ENCODE data around the gene DTNB. TPM values are rescaled to one million over a fixed set of nuclear protein-coding genes. Genes with fewer than 3 reads are reported as not detected.
A peak's percentile ranks its signal among the peaks of the same experiment; 100 is the strongest.

DTNB gene
- total RNA-seq, 2 donors from 2014 or later: 5.0 to 6.9 TPM

DNA sequence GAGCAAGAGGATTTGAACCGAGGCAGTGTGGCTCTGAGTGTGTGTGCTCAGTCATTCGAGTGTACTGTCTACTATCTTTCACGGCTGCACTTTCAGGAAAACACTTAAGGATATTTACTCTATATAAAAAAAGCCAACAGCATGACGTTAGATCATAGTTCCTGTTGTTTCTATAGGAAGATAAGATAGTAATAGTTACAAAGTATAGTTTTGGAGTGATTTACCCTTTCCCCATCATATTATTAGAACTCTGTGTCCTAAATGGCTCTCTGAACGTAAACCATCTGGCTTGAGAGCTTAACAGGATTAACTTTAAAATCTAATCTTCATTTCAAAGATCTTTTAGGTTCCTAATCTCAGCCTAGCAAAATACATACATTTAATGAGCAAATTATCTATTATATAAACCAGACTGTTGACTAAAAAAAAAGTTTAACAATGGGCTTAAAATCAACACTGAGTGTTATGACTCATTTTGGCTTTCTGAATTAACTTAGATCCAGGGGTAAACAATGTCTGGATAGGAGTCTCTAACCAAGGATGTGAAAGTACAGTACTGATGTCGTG is 181.3 kb downstream of the DTNB start:
- DNase-seq (no peak), ATAC-seq (no peak)
- intact Hi-C loops (cut with DNase I, micrococcal nuclease): no loop called here

DNA sequence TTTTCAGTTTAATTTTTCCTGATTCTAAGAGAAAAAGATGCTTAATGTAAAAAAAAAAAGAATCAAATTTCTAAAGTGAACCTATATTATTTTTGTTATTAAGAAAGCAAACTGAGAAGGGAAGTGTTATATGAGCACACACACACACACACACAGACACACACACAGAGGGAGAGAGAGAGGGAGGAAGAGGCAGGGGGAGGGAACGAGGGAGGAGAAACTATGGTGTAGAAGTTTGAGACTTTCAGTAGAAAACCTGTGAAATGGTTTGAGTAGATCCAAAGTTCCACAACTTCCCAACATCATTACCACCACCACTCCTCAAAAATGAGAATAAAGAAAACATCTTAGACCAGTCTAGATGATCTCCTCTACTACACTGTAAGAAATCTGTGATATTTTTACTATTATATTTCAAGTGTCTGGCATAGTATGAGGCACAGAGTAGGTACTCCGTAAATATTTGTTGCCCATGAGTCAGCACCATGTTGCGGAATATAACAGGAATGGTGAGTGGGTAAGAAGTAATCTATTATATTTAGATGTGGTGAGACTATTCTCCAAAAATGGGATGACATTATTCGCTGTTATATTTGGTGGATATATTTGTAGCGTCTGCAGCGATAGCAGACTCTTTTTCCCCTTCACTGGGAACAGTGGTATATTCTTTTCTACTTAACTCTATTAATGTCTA is 182.2 kb downstream of the DTNB start:
- ATAC-seq: no peak
- intact Hi-C loops (cut with DNase I, micrococcal nuclease): no loop called here

DNA sequence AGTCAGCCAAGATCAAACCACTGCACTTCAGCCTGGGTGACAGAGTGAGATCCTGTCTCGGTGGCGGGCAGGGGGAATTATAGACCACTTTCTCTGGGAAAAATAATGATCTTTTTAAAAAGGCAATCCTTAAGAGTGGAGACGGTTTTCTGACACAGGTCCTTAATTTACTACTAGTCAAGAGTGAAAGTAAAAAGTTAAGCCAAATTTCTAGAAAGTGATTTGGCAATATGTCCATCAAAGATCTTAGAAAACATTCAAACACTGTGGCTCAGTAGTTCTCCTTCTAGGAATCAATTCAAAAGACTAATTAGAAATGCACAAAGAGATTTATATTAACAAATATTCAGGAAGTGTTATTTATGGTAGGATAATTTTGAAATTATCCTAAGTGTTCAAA is 183.2 kb downstream of the DTNB start:
- DNase-seq (no peak), ATAC-seq (no peak)
- intact Hi-C loops (cut with DNase I, micrococcal nuclease): no loop called here

More for the DNA sequence above, 182.2 kb downstream of the DTNB start:
- no peak for DNase-seq

DNA sequence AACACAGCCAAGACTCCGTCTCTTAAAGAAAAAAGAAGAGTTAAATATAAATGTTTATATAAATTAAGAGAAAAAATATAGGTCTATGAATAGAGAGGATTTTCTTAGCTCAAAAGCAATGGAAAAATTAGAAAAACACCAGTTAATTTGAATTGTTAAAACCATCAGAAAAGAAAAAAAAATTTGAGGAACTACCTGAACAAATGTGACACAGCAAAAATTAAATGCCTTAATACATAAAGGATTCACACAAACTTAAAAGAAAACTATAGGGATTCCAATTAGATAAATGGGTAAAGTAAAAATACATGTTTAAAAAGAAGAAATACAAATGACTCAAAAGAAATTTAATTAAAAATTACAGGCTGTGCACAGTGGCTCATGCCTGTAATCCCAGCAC is 183.7 kb downstream of the DTNB start:
- ATAC-seq (no peak), DNase-seq (no peak)
- intact Hi-C loops (cut with DNase I, micrococcal nuclease): no loop called here

DNA sequence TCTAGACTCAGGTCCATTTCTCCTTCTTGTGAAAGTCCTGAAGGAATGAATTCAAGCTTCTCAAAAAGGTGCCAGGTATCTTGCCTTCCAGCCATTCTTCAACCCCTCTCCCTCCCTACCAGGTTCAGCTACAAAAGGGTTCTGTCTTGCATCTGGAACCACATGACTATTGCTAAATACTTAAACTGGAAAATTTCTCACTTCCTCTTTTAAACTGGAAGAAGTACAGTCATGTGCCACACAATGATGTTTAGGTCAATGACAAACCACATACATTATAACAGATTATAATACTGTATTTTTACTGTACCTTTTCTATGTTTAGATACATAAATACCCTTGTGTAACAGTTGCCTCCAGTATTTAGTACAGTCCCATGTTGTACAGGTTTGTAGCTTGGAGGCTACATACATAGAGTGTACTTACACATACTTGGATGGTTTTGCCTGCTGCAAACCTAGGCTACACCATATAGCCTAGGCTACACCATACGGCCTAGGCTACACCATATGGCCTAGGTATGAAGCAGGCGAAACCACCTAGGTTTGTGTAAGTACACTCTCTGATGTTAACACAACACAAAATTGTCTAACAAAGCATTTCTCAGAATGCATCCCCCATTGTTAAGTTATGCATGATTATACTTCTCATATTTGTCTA is 189.6 kb downstream of the DTNB start:
- no peak for ATAC-seq

DNA sequence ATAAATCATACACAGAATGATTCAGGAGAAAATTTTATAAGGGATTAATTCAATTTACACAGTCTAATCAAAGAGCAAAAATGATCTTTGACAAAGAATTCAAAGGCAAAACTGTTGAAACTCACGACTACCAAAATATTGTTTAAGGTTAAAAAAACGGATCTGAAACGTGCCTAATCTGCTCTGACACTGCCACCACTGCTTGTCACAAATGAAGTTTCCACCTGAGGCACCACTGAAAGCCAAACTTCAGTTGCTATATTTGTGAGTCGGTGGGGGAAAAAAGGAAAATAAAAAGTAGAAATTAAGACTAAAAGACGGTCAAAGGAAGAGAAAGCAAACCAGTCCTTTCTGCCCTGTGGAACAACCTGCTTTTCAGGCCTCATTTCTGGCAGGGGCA is 191.0 kb downstream of the DTNB start:
- no peak for ATAC-seq
- intact Hi-C loops (cut with DNase I, micrococcal nuclease): no loop called here
- DNase-seq: no peak

More for the DNA sequence above, 189.6 kb downstream of the DTNB start:
- intact Hi-C loops (cut with DNase I, micrococcal nuclease): no loop called here
- DNase-seq: no peak

DNA sequence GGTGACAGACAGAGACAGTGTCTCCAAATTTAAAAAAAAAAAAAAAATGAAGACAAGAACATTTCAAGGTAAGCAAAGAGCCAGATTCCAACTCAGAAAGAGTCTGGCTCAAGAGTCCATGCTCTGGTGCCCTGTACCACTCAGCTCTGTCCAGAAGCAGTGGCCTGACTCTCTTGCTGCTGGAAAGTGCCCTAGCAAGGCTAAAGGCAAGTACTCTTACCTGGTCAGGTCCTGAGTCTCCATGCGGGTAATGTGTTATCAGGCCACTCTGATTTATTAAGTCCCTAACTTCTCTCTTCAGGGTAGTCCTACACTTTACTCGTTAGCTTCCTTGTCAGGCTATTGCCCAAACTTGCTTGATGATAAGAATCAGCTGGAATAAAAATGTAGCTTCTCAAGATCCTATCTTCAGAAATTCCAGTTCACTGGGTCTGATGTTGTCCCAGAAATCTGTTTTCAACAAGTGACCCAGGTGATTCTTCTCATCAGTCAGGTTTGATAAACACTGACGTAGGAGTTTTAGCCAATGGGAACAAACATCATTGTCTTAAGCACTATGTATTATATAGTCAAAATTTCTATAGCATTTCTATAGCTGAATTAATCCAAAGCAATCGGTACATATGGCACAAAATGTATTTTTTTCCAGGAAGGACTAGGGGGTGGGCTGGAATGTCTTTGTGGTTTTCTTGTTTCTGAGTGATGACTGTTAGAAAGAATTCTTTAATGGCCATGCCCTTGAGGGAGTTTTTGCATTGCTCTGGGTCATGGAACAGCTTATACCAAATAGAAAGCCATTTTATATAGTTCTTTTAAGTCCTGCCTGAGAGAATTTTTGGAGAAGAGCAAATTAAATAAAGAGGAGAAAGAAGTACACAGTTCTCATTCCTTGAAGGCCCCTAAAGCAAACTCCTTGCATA is 191.7 kb downstream of the DTNB start:
- ATAC-seq: no peak
- intact Hi-C loops (cut with DNase I, micrococcal nuclease): no loop called here
- no peak for DNase-seq

DNA sequence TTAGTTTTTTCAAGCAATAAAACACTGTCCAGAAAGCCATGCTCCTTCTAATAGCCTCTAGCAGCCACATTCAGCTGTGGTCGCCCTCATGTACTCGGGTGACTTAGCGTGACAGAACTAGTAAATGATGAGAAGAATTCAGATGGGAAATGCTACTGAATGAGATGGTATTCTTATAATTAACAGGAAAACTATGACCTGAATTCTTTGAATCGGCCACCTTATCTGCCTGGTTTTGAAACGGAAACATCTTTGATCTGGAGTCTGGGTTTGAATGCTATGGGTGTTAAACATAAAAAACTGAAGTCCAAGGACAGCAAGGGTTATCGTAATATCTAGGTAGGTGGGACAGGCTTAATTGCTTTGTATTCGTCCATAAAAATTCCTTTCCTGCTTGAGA is 192.8 kb downstream of the DTNB start:
- peak; percentile 43 for ATAC-seq
- DNase-seq: no peak
- intact Hi-C loops (cut with DNase I, micrococcal nuclease): no loop called here

DNA sequence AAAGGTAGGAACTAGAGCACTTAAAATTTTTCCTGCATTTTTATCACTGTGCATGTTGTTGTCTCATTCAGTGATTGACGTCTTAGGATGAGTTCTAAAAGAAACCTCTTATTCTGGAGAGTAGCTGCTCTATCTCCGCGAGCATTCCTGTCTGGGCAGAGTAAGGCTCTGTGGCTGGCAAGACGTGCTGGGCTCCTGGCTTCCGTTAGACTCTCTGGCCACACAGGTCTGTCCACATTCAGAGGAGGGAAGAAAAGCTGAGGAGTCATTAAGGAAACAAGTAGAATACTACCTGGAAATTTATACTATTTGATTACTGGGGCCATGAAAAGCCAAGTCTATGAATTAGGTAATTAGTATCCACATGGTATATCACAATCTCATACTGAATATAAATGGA is 193.6 kb downstream of the DTNB start:
- ATAC-seq (no peak), DNase-seq (no peak)
- intact Hi-C loops (cut with DNase I, micrococcal nuclease): no loop called here

DNA sequence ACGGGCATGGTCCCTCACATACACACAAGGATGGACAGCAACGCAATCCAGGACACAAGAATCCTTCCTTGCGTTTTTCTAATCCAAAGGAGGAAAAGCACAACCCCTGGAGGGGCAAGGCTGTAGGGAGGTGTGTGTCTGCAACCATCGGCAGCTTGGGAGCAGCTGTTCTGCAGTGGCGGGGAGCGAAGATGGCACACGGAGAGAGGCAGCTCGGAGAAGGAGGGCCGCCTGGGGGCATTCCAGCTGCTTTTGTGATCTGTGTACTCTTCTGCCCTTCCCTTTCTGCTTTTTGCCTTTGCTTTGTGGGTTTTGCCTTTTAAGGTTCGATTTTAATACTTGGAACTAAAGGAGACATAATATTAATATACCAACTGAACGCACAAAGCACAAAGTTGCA is 194.6 kb downstream of the DTNB start:
- DNase-seq (no peak), ATAC-seq (no peak)
- intact Hi-C loops (cut with DNase I, micrococcal nuclease): no loop called here

DNA sequence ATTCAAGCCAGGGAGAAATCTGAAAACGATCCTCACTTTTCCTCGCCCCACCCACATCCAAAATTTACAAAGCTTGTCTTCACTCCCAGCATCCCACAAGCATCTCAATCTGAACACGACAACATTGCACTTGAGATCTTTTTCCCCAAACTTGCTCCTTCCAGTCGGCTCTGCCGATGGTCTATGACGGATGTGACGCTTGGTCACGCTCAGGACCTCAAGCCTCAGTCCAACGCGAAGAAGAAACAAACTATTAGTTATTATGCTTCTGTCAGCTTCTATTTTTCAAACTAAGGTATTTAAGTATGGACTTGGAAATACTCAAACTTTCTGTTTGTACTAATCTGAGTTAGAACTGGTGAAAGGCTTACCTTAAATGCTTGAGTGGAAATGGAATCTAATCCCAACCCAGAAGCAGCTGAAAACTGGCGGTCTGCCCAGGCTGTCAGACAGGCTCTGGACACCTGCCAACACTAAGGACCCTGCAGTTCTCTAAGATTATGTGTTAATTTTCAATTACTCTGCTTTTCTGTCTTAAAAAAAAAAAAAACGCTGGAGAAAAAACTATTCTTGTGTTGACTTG is 199.5 kb downstream of the DTNB start:
- DNase-seq: no peak
- intact Hi-C loops (cut with DNase I, micrococcal nuclease): no loop called here

DNA sequence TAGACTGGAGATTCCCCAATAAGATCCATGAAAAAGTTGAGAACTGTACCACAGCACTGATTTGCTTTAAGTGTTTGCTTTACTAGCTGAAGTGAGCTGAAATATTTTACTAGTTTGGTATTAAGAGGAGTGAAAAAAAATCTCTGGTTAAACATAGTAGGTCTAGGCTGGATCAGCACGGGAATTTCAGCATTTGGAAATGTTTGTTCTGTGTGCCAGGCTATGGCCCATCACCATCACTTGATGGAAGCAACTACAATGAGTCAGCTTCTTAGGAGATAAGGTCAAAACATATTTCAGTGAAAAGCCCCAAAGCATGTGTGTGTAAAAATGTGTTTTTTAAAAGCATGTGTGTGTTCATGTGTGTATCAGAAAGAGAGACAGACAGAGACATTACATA is 200.2 kb downstream of the DTNB start:
- DNase-seq (no peak), ATAC-seq (no peak)
- intact Hi-C loops (cut with DNase I, micrococcal nuclease): no loop called here

More for the DNA sequence above, 199.5 kb downstream of the DTNB start:
- ATAC-seq: no peak

DNA sequence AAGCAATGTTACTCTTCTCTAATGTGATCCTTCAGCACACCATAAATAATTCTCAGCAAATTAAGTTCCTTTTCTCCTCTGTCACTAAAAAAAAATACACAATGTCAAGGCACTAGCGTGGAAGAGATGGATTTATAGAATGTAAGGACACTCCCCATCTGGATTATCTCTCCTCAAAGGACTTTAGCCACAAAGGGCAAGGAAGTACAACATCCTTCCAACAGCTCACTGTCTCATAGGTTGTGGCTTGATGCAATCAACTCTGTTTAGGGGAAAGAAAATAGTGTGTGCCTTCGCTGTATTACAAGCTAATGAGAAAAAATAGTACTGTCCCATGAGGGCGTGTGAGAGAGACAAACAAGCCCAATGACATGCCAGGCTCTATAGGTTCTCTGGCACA is 202.6 kb downstream of the DTNB start:
- intact Hi-C loops (cut with DNase I, micrococcal nuclease): no loop called here
- no peak for DNase-seq
- ATAC-seq: peak; percentile 54

DNA sequence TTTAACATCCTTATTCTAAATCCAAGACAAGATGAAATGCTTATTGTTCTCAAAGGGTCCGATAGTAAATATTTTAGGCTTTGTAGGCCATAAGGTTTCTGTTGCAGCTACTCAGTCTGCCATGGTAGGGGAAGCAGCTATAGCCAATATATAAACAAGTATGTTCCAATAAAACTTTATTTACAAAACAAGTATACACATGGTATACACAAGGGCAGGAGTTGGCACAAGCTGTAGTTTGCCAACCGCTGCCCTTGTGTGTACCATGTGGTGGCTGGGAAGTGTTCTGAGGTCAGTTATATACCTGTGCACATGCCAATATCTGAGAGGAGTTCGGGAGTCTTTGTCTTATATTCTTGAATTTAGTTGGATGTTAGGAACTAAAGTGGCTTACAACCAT is 205.6 kb downstream of the DTNB start:
- intact Hi-C loops (cut with DNase I, micrococcal nuclease): no loop called here
- no peak for ATAC-seq
- DNase-seq: no peak

DNA sequence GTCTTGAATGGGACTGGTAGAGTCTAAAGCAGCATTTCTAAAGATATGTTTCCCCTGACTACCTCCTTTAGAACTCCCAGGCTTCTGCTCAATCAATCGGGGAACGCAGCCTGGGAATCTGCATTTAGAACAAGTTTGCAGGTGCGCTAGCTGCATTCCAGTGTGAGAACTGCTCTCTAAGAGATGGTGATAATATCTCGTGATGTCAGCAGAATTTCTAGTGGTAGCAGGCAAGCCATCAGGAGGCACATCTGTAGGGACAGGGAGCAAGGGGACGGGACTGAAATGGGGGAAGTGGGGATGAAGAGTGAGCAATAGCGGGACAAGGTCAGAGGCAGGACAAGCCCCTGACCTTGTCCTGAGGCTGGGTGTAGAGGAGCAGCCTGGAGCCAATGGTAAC is 211.4 kb downstream of the DTNB start:
- ATAC-seq: no peak
- DNase-seq: no peak
- intact Hi-C loops (cut with DNase I, micrococcal nuclease): no loop called here

DNA sequence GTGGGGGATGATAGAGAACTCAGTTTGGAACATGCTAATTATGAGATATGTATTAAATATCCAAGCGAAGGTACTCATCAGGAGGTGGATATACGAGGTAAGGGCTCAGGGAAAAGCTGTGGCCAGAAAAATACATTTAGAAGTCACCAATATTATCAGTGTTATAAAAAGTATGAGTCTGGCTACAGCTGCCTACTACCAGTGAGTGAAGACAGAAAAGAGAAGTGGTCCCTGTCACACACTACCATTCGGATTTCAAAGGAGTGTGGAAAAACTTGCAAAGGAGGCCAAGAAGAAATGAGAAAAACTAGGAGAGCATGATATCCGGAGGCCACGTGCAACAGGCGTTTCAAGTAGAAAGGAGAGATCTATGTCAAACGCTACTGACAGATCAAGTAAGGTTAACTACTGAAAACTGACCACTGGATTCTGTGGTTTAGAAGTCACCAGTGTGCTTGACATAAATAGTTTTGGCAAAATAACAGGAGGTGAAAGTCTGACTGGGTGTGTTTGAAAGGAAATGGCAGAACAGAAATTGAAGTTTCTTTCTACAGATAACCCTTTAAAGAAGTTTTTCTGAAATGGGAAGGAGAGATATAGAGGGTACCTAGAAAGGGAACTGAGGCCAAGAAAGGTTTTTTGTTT is 213.0 kb downstream of the DTNB start:
- intact Hi-C loops (cut with DNase I, micrococcal nuclease): no loop called here
- no peak for DNase-seq
- no peak for ATAC-seq

DNA sequence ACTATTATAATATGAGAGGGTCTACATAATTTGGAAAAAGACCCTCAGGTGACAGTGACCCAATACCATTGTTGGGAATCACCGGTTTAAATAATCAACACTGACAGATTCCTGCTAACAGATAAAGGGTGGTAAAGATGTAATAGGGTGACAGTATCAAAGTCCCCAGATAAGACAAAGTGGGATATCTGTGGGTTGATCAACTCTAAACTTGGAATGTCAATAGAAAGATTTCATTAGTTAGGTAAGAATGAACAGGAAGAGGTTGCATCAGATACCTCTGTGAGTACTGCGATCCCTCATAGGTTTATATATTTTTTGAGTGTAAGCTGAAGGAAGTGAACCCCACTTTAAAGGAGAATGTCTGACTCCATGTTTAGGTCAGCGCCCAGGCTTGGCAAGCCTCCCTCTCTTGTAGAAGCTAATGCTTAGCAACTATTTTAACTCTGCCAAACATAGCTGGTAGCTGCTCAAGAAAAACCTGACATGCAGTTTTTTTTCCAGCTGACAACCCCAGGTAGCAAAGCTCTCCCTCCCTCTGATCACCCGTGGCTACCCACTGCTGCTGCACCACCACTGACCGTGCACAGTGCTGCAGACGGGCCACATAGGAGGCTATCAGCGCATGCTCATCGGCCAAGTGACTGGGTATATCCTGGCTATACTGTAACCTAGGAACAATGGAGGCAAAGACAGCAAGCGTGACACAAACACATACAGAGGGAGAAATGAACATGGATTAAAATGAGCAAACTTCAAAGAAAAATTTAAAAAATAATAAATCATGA is 218.4 kb downstream of the DTNB start:
- intact Hi-C loops (cut with DNase I, micrococcal nuclease): no loop called here
- no peak for DNase-seq
- no peak for ATAC-seq
